ENCODE data around the gene ANKRD13B. TPM values are rescaled to one million over a fixed set of nuclear protein-coding genes. Genes with fewer than 3 reads are reported as not detected.

Gene ANKRD13B
- total RNA-seq, 1 experiment from 2014 or later: 45.5 TPM

DNA sequence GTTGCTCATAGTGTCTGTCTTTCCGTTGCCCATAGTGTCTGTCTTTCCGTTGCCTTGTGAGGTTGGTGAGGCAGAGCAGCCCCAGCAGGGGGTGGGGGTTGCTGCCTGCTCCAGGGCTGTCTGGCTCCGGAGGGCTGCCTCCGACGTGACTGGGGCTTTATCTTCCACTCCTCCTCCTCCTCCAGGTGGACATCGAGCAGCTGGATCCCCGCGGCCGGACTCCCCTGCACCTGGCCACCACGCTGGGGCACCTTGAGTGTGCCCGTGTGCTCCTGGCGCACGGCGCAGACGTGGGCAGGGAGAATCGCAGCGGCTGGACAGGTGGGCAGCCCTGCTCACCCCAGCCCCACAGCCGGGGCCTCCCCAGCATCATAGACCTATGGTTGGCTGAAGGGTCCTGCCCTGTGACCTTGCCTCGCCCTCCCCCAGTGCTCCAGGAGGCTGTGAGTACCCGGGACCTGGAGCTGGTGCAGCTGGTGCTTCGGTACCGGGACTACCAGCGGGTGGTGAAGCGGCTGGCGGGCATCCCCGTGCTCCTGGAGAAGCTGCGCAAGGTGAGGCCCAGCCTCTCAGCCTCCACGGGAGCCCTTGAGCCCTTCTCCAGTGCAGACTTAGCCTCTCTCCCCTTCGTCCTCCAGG lies 14.7 kb downstream of the ANKRD13B start:
- TF ChIP-seq NFATC4 (CRISPR knock-in tag; IDR thresholded peaks at IDR 0.05): no peak
- CTCF ChIA-PET: interaction anchor here (0.5 to 3.2 kb wide), 6 partner anchors 10 to 41 kb away, joined by 3 to 41 read pairs (median 6); partner anchors contain the start of gene ABHD15
- Mint-ChIP-seq H3K4me1 (no peaks in the 10 kb centered on the region), H3K27me3 (ENCODE audit: low read depth) (peaks cover 9% of the 10 kb centered on the region), H3K4me3 (no peak overlapping the region), H3K27ac (no peak overlapping the region), H3K36me3 (peaks cover 4% of the 10 kb centered on the region; the same call in 1 of the 2 replicates), H3K9me3 (no peaks in the 10 kb centered on the region)
- DNase-seq (ENCODE audit: low spot score): no peak
- ATAC-seq: no peak
- POLR2A ChIA-PET: interaction anchor here (0.6 kb wide), 1 partner anchor 82 kb away, joined by 3 read pairs; no protein-coding TSS in a partner anchor

GRCh38 chr17:29608986-29609385 lies 16.1 kb downstream of the ANKRD13B start:
- H3K36me3 Mint-ChIP-seq: peaks cover 4% of the 10 kb centered on the region; the same call in 1 of the 2 replicates

More at GRCh38 chr17:29608986-29609385, 16.1 kb downstream of the ANKRD13B start:
- DNase-seq (ENCODE audit: low spot score): no peak
- Mint-ChIP-seq H3K27me3 (ENCODE audit: low read depth) (peaks cover 13% of the 10 kb centered on the region), H3K27ac (no peak overlapping the region), H3K4me3 (no peak overlapping the region), H3K4me1 (peaks cover 3% of the 10 kb centered on the region; the same call in 1 of the 2 replicates), H3K9me3 (no peaks in the 10 kb centered on the region)
- TF ChIP-seq ATF1 (CRISPR knock-in tag; IDR thresholded peaks at IDR 0.05) (no peak), FOXJ3 (CRISPR knock-in tag; IDR thresholded peaks at IDR 0.05; ENCODE audit: borderline replicate concordance) (no peak), GRHL2 (CRISPR knock-in tag; IDR thresholded peaks at IDR 0.05; ENCODE audit: insufficient replicate concordance, severe bottlenecking) (no peak), JAZF1 (CRISPR knock-in tag; IDR thresholded peaks at IDR 0.05) (no peak), ATF2 (CRISPR knock-in tag; IDR thresholded peaks at IDR 0.05; ENCODE audit: borderline replicate concordance, low read depth) (no peak), ZBTB21 (CRISPR knock-in tag; IDR thresholded peaks at IDR 0.05; ENCODE audit: borderline replicate concordance) (no peak), ZNF423 (CRISPR knock-in tag; IDR thresholded peaks at IDR 0.05) (no peak), AFF4 (CRISPR knock-in tag; IDR thresholded peaks at IDR 0.05; ENCODE audit: borderline replicate concordance) (no peak), TP53 (CRISPR knock-in tag; IDR thresholded peaks at IDR 0.05) (no peak), ZNF232 (CRISPR knock-in tag; IDR thresholded peaks at IDR 0.05) (no peak), ZNF219 (CRISPR knock-in tag; IDR thresholded peaks at IDR 0.05; ENCODE audit: borderline replicate concordance) (no peak), TCF7 (CRISPR knock-in tag; IDR thresholded peaks at IDR 0.05; ENCODE audit: low read depth) (no peak), JUN (CRISPR knock-in tag; IDR thresholded peaks at IDR 0.05) (no peak), HMGXB4 (CRISPR knock-in tag; IDR thresholded peaks at IDR 0.05) (no peak), IRF2 (CRISPR knock-in tag; IDR thresholded peaks at IDR 0.05; ENCODE audit: borderline replicate concordance, low read depth) (no peak), ESRRA (CRISPR knock-in tag; IDR thresholded peaks at IDR 0.05; ENCODE audit: borderline replicate concordance) (no peak), NFE2L1 (CRISPR knock-in tag; IDR thresholded peaks at IDR 0.05) (no peak)
- TF ChIP-seq, protein P1, sequence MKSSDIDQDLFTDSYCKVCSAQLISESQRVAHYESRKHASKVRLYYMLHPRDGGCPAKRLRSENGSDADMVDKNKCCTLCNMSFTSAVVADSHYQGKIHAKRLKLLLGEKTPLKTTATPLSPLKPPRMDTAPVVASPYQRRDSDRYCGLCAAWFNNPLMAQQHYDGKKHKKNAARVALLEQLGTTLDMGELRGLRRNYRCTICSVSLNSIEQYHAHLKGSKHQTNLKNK (CRISPR knock-in tag; IDR thresholded peaks at IDR 0.05): no peak
- TF ChIP-seq, protein P2, sequence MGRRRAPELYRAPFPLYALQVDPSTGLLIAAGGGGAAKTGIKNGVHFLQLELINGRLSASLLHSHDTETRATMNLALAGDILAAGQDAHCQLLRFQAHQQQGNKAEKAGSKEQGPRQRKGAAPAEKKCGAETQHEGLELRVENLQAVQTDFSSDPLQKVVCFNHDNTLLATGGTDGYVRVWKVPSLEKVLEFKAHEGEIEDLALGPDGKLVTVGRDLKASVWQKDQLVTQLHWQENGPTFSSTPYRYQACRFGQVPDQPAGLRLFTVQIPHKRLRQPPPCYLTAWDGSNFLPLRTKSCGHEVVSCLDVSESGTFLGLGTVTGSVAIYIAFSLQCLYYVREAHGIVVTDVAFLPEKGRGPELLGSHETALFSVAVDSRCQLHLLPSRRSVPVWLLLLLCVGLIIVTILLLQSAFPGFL (CRISPR knock-in tag; IDR thresholded peaks at IDR 0.05; ENCODE audit: borderline replicate concordance): no peak
- ChIA-PET CTCF (interaction anchor here (1.5 to 3.2 kb wide), 4 partner anchors 9 to 17 kb away, joined by 4 to 41 read pairs (median 8); no protein-coding TSS in a partner anchor), POLR2A (no interaction called here)
- ATAC-seq: no peak

Data from WTC11 (cell line).